Right renal cortex interstitium (tissue), 3 donors: ENCODE results near the gene ZNF280D. TPM values are rescaled to one million over a fixed set of nuclear protein-coding genes. Genes with fewer than 3 reads are reported as not detected.
"Not testable (repeated sequence)": the region's sequence is repeated elsewhere in the genome, so short reads cannot be mapped to it uniquely, and the experiment has no call there.

ENCODE experiments used
- DNase-seq, 3 donors: peaks; one replicate each; pipeline ENCODE4 v3.0.0-alpha.2; 2013; ENCODE audit warnings: low read depth in 3 of 3, low spot score in 2 of 3
- polyA plus RNA-seq, 3 donors: library from polyadenylated mRNA; unstranded; fragments of 120-200 nt; gene quantifications; one replicate each; pipeline ENCODE4 v1.2.1, GENCODE V29; 2013; ENCODE audit not compliant: insufficient read length in 3 of 3

The ZNF280D gene
- polyA plus RNA-seq, result 10 to 100 TPM; 43.7 to 46.8 (median 44.5) TPM

- peak in 2 of 3 donors; percentile 75 to 76 for DNase-seq
Observed at GRCh38 chr15:56733136-56734012, at the start of gene ZNF280D. ZNF280D (minus strand) TSS chr15:56733509; CDS start chr15:56707109, 26,400 bp downstream.

- DNase-seq, result no peak
Observed at GRCh38 chr15:56782306-56782705, 49.0 kb upstream of the ZNF280D start.

- DNase-seq, result no peak
Observed at GRCh38 chr15:56781666-56782065, 48.4 kb upstream of the ZNF280D start.

DNA sequence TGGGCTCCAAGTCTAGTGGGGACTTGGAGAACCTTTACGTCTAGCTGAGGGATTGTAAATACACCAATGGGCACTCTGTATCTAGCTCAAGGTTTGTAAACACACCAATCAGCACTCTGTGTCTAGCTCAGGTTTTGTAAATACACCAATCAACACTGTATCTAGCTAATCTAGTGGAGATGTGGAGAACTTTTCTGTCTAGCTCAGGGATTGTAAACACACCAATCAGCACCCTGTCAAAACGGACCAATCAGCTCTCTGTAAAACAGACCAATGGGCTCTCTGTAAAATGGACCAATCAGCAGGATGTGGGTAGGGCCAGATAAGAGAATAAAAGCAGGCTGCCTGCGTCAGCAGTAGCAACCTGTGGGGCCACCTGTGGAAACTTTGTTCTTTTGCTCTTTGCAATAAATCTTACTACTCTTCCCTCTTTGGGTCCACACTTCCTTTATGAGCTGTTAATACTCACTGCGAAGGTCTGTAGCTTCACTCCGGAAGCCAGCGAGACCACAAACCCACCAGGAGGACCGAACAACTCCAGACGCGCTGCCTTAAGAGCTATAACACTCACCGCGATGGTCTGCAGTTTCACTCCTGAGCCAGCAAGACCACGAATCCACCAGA lies 46.9 kb upstream of the ZNF280D start:
- not testable (repeated sequence) for DNase-seq

- not testable (repeated sequence) for DNase-seq
Observed at GRCh38 chr15:56779449-56779848, 46.1 kb upstream of the ZNF280D start.

GRCh38 chr15:56778761-56779160 lies 45.5 kb upstream of the ZNF280D start:
- no peak for DNase-seq

DNA sequence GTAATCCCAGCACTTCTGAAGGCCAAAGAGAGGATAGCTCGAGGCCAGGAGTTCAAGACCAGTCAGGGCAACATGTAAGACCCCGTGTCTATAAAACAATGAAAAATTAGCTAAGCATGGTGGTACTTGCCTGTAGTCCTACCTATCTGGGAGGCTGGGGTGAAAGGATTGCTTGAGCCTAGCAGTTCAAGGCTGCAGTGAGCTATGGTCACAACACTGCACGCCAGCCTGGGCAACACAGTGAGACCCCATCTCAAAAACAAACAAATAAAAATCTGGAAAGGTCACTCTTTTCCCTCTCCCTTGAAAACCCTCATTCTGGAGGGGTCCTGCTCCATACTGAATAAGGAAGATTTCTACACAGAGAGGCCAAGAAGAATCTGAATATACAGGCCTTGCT lies 43.5 kb upstream of the ZNF280D start:
- no peak for DNase-seq

- DNase-seq, result no peak
Observed at GRCh38 chr15:56775641-56776040, 42.3 kb upstream of the ZNF280D start.

- DNase-seq, result no peak
Observed at GRCh38 chr15:56774356-56774755, 41.0 kb upstream of the ZNF280D start.

GRCh38 chr15:56772868-56773639 lies 39.7 kb upstream of the ZNF280D start:
- no peak for DNase-seq

DNA sequence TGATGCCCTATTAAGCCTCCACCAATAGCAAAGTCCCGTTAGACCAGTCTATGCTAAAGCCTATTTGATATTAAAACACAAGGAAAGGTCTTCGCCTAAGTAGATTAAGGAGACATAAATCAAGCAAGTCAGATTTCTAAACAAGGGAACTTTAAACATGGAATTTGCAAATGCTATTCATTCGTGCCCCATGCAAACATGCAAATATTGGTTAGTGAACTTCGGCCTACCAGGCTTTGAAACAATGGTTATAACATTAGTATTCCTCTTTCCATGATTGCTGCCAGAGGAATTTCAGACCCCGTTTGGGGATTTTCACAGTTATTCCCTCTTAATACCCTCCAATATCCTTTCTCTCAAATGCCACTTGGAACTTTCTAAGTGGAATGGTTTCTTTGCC lies 36.9 kb upstream of the ZNF280D start:
- DNase-seq, result no peak

DNA sequence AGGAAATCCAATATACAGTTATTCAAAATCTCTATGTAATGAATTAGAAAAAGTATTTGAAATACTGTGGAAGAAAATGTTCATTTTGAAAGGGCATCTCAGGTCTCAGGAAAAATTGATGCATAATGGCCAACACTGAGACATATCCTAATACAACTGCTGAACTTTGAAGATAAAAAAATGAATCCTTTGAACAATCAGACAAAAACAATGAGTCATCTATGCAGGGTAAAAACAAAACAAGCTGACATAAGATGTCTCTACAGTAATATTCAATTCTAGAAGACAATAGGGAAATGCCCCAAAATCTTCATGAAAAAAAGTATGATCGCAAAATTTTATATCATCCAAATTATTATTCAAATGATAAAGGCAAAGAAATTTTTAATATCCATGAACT lies 34.0 kb upstream of the ZNF280D start:
- DNase-seq, result no peak

- no peak for DNase-seq
Observed at GRCh38 chr15:56765251-56765650, 31.9 kb upstream of the ZNF280D start.

DNA sequence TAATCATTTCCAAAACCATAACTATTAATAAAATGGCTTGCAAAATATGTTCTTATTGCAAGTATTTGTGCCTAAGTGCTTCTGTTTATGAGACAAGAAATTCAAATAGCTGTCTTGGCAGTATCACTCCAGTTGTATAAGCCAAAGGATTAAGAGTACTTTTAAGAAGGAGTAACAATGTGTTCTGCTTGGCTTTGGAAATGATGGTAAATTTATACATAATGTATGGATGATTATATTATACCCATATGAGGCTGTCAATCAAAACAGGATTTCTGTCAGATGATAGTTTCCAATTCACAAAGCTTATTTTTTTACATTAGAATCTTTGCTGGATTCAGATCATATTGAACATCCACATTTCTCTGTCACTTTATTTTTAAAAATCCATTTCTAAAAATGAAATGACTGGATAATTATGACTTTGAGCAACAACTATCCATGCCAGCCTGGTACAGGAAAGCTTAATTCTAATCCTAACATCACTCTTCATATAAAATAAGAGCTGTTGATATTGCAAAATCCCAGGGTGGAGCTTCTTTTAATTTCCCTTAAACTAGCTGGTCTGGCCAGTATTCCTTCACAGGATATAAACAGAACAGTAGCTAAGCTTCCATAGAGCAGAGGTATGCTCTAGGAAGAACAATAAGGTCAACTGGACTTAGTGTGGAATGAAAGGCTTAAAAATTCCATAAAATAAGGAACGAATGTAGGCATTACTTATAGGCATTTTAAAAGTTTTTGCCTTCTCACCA lies 30.0 kb upstream of the ZNF280D start:
- no peak for DNase-seq

GRCh38 chr15:56760186-56760585 lies 26.9 kb upstream of the ZNF280D start:
- DNase-seq, result no peak

DNA sequence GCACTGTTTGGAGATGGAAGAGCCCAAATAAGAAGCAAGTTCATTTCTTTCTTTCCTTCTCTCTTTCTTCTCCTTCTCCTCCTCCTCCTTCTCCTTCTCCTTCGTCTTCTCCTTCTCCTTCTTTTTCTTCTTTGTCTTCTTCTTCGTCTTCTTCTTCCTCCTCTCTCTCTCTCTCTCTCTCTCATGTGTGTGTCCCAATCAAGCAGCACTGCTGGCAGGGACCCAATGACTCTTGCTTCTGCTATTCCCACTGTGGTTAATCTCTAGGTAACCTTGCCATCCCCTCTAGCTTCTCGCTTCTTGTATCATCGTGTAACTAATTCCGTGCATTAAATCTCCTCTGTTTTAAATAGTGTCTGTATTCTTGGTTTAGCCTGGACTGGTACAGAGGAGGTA lies 26.1 kb upstream of the ZNF280D start:
- DNase-seq, result no peak

GRCh38 chr15:56758770-56759449 lies 25.6 kb upstream of the ZNF280D start:
- no peak for DNase-seq

- DNase-seq, result no peak
Observed at GRCh38 chr15:56757875-56758274, 24.6 kb upstream of the ZNF280D start.

DNA sequence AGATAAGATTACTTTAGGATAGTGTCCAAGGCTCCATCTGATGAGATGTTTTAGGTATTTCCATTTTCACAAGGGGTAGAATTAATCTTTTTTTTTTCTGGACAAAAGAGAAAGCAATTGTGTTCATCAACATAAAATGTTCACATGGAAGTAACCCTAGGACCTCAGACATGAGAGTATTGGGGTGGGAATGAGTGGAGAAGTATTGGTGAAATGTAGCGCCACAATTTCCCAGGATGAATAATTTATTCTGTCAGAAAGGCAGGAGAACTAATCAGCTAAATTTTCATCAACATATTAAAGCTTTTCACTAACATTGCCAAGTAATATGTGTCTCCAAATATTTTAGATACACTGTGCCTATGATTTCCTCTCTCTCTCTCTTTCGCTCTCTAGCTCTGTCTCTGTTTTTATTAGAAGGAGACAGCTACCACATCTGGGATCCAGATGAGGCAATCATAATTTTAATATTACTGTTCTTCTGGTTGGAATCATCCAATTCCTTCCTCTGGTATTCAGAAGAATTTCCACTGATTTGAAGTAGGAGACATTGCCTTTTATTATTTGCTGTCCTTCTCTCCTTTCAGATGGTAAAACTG lies 21.6 kb upstream of the ZNF280D start:
- no peak for DNase-seq

DNA sequence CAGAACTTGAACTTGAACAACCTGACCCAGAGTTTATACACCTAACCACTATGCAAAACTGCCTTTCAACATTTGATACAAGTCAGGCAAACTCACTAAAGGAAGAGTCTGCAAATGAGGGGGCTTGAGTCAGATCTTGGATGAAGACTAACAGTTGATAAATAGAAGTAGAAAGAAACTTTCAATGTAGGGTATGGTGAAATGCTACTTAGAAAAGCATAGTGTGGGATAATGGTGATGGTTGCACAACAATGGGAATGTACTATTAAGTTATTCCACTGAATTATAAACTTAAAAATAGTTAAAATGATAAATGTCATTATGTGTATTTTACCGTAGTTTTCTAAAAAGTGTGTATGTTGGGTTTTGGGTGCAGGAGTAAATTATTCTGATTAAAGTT lies 19.7 kb upstream of the ZNF280D start:
- DNase-seq, result no peak
